Measurements from ENCODE around the gene ATP6V0C. TPM values are rescaled to one million over a fixed set of nuclear protein-coding genes. Genes with fewer than 3 reads are reported as not detected.
"Not testable (repeated sequence)": the region's sequence is repeated elsewhere in the genome, so short reads cannot be mapped to it uniquely, and the experiment has no call there.

ATP6V0C gene
- polyA plus RNA-seq, 1 donor: 112 TPM

- no peak for DNase-seq (ENCODE audit: low read depth)
Observed at GRCh38 chr16:2527784-2528100, 14.0 kb downstream of the ATP6V0C start.

- DNase-seq (ENCODE audit: low read depth): no peak
Observed at GRCh38 chr16:2528161-2529060, 14.7 kb downstream of the ATP6V0C start.

- no peak for DNase-seq (ENCODE audit: low read depth)
Observed at GRCh38 chr16:2529061-2529931, 15.5 kb downstream of the ATP6V0C start.

GRCh38 chr16:2529961-2530628 is 16.3 kb downstream of the ATP6V0C start:
- no peak for DNase-seq (ENCODE audit: low read depth)

- no peak for DNase-seq (ENCODE audit: low read depth)
Observed at GRCh38 chr16:2530629-2531318, 17.0 kb downstream of the ATP6V0C start.

- DNase-seq (ENCODE audit: low read depth): no peak
Observed at GRCh38 chr16:2531371-2531695, 17.6 kb downstream of the ATP6V0C start, which contains the start of gene CEMP1. CEMP1 (minus strand) TSS chr16:2531408; CDS start chr16:2531073, 335 bp downstream.

- peak; percentile 86 for DNase-seq (ENCODE audit: low read depth)
Observed at GRCh38 chr16:2531696-2532493, 18.1 kb downstream of the ATP6V0C start.

GRCh38 chr16:2532494-2533141 is 18.9 kb downstream of the ATP6V0C start:
- DNase-seq (ENCODE audit: low read depth): no peak

- DNase-seq (ENCODE audit: low read depth): not testable (repeated sequence)
Observed at GRCh38 chr16:2533142-2533755, 19.5 kb downstream of the ATP6V0C start.

- no peak for DNase-seq (ENCODE audit: low read depth)
Observed at GRCh38 chr16:2533912-2534311, 20.2 kb downstream of the ATP6V0C start.

- not testable (repeated sequence) for DNase-seq (ENCODE audit: low read depth)
Observed at GRCh38 chr16:2534335-2534734, 20.6 kb downstream of the ATP6V0C start.

- DNase-seq (ENCODE audit: low read depth): no peak
Observed at GRCh38 chr16:2535625-2536013, 21.9 kb downstream of the ATP6V0C start.

GRCh38 chr16:2537451-2538379 is 24.0 kb downstream of the ATP6V0C start, which contains the start of gene PDPK1:
PDPK1 (plus strand) TSS chr16:2538021; CDS start chr16:2538113, 92 bp downstream.
- peak; percentile 90 for DNase-seq (ENCODE audit: low read depth)

- DNase-seq (ENCODE audit: low read depth): not testable (repeated sequence)
Observed at GRCh38 chr16:2539192-2539844, 25.6 kb downstream of the ATP6V0C start.

- not testable (repeated sequence) for DNase-seq (ENCODE audit: low read depth)
Observed at GRCh38 chr16:2539845-2540458, 26.2 kb downstream of the ATP6V0C start.

- not testable (repeated sequence) for DNase-seq (ENCODE audit: low read depth)
Observed at GRCh38 chr16:2540912-2541311, 27.2 kb downstream of the ATP6V0C start.

- not testable (repeated sequence) for DNase-seq (ENCODE audit: low read depth)
Observed at GRCh38 chr16:2541409-2541808, 27.7 kb downstream of the ATP6V0C start.

All from forelimb muscle (tissue), 1 donor.